ENCODE data around the gene C16orf78. TPM values are rescaled to one million over a fixed set of nuclear protein-coding genes. Genes with fewer than 3 reads are reported as not detected.
A peak's percentile ranks its signal among the peaks of the same experiment; 100 is the strongest.

The C16orf78 gene
- total and polyA plus RNA-seq, 2 of the 8 experiments (the other 6 are each of a cell fraction or from before 2014, with no cell fraction given) = not detected

DNA sequence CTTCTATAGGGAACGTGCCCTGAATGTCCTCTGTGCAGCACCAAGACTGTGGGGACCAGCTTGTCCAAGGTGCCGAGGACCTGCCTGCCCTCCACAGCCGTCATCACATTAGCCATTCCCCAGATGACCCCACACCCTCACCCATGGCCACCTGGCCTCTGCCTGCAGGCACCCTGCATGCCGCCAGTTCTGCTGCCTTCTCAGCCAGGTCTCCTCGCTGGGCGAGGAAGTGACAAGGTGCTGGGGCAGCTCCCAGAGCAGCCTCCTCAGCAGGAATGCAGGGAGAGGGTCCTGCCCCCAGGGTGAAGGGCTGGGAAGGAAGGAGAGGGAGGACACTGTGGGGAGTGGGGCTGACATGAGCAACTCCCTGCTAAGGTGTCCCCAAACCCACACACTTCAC lies 18.6 kb upstream of the C16orf78 start:
- H4K20me1 ChIP-seq (replicated peaks in 1 of 2; ENCODE audit: control insufficient read depth in 1 of 2, insufficient read depth in 2 of 2, low read length in 2 of 2) = peaks cover 0 to 3% of the 10 kb centered on the region in 2 experiments
- 78% methylated on average over 6 of the region's 6 CpGs; no CpG with 5 or more reads in 1 of the 2 experiments for WGBS, 2 experiments (ENCODE audit: extremely low coverage in 1 of 2, insufficient coverage in 1 of 2, insufficient read length in 1 of 2, insufficient replicate concordance in 2 of 2, low coverage in 1 of 2, low lambda C conversion rate in 2 of 2, missing lambda C conversion rate in 1 of 2)
- ChIA-PET CTCF (ENCODE audit: partially characterized antibody) (interaction anchor here (0.9 to 2.5 kb wide), 6 partner anchors 10 to 669 kb away, joined by 3 to 12 read pairs (median 4); no protein-coding TSS in a partner anchor), POLR2A (ENCODE audit: partially characterized antibody) (interaction anchor here (1.3 kb wide), 1 partner anchor 13 kb away, joined by 4 read pairs; no protein-coding TSS in a partner anchor)
- peak overlapping the region; percentile 53; the same call in 1 of the 2 replicates for H2BK20ac ChIP-seq (ENCODE audit: low read length)
- H3K56ac ChIP-seq (replicated peaks; ENCODE audit: insufficient read length, low read depth, low read length) = no peak overlapping the region
- TF ChIP-seq TEAD4 (IDR thresholded peaks at IDR 0.05; ENCODE audit: low read depth, low read length) (no peak), TBP (IDR thresholded peaks at IDR 0.05; ENCODE audit: low read depth, low read length) (no peak), EP300 (IDR thresholded peaks at IDR 0.05; ENCODE audit: borderline replicate concordance in 1 of 2, low read depth in 2 of 2, low read length in 2 of 2) (no peak), CBX8 (IDR thresholded peaks at IDR 0.05; ENCODE audit: borderline replicate concordance, low read depth, low read length) (no peak), RBBP5 (IDR thresholded peaks at IDR 0.05; ENCODE audit: borderline replicate concordance, low read depth, low read length) (no peak), POU5F1 (IDR thresholded peaks at IDR 0.05; ENCODE audit: low read depth, low read length) (no peak), NRF1 (IDR thresholded peaks at IDR 0.05; ENCODE audit: low read depth, low read length) (no peak)
- H3K4me3 ChIP-seq (ENCODE audit: extremely low read depth in 1 of 4, insufficient read depth in 2 of 4, low read depth in 3 of 4, low read length in 4 of 4) = no peak overlapping the region
- no peak overlapping the region for H4K5ac ChIP-seq (ENCODE audit: insufficient read length, low read depth, low read length)
- FAIRE-seq = no peak
- H3K4me1 ChIP-seq (replicated peaks in 1 of 4; ENCODE audit: control insufficient read depth in 3 of 4, insufficient read depth in 4 of 4, low read length in 3 of 4) = peaks cover 0 to 4% (median 1%) of the 10 kb centered on the region in 4 experiments; a peak in 4 of 7 replicates
- H3K9ac ChIP-seq (replicated peaks in 1 of 4; ENCODE audit: extremely low read depth in 1 of 4, low read depth in 3 of 4, low read length in 3 of 4) = no peak overlapping the region
- no peak overlapping the region for H3K27ac ChIP-seq (ENCODE audit: low read depth, low read length)
- 0 out of 2 replicates have a peak overlapping the region, but pooled peaks have one; percentile 53 for H2BK15ac ChIP-seq (ENCODE audit: low read length)
- H3K4ac ChIP-seq (replicated peaks; ENCODE audit: insufficient read length, low read depth, low read length) = no peak overlapping the region
- no peaks in the 10 kb centered on the region for H3K79me1 ChIP-seq (ENCODE audit: low read depth, low read length)
- no peak overlapping the region for H3K14ac ChIP-seq (ENCODE audit: insufficient read length)
- H3K79me2 ChIP-seq (ENCODE audit: control insufficient read depth in 1 of 2, insufficient read depth in 2 of 2, low read length in 2 of 2) = no peaks in the 10 kb centered on the region
- DNase-seq (ENCODE audit: low read depth in 1 of 2, low spot score in 2 of 2) = no peak
- H4K91ac ChIP-seq (replicated peaks; ENCODE audit: insufficient read length, low read length) = no peak overlapping the region
- H2AK5ac ChIP-seq (ENCODE audit: low read depth, low read length) = no peak overlapping the region
- no peaks in the 10 kb centered on the region for H3K9me3 ChIP-seq (ENCODE audit: insufficient read depth in 2 of 2, low read depth in 1 of 2, low read length in 1 of 2)
- H3K18ac ChIP-seq (ENCODE audit: extremely low read depth, low read length) = 0 out of 2 replicates have a peak overlapping the region, but pooled peaks have one; percentile 1
- H2AFZ ChIP-seq (ENCODE audit: low read length) = no peak overlapping the region
- H2BK120ac ChIP-seq (replicated peaks; ENCODE audit: low read depth, low read length) = no peak overlapping the region
- H3K23me2 ChIP-seq (ENCODE audit: low read depth, low read length) = no peaks in the 10 kb centered on the region
- H4K8ac ChIP-seq (ENCODE audit: extremely low read depth, insufficient read depth, low read length) = no peak overlapping the region
- H2BK12ac ChIP-seq (ENCODE audit: low read depth, low read length) = peak overlapping the region; percentile 45; the same call in 1 of the 2 replicates
- H3K36me3 ChIP-seq (ENCODE audit: control insufficient read depth in 2 of 4, insufficient read depth in 4 of 4, low read length in 3 of 4) = no peaks in the 10 kb centered on the region
- no peak overlapping the region for H3K4me2 ChIP-seq (ENCODE audit: insufficient read depth in 1 of 2, low read depth in 2 of 2, low read length in 2 of 2)
- H3K23ac ChIP-seq (ENCODE audit: insufficient read length) = no peak overlapping the region
- H3K27me3 ChIP-seq (replicated peaks in 1 of 4; ENCODE audit: control insufficient read depth in 3 of 4, extremely low read depth in 1 of 4, insufficient read depth in 3 of 4, low read length in 3 of 4) = no peaks in the 10 kb centered on the region
- peak overlapping the region; percentile 20; the same call in 1 of the 2 replicates for H2BK5ac ChIP-seq (ENCODE audit: low read depth, low read length)
